ENCODE data around the gene ADAD1.

Gene ADAD1

GRCh38 chr4:122384245-122384644, 5.4 kb downstream of the ADAD1 start:
- Histone ChIP-seq H3K4me1 (ENCODE audit: insufficient read depth, insufficient read length) (no peaks in the 10 kb centered on the region), H3K36me3 (ENCODE audit: insufficient read depth, insufficient read length, low read length) (no peaks in the 10 kb centered on the region), H3K9ac (ENCODE audit: insufficient read length, low read depth) (no peak overlapping the region), H3K4me3 (ENCODE audit: insufficient read length, low read depth) (no peak overlapping the region), H3K9me3 (ENCODE audit: insufficient read depth, low read length) (no peaks in the 10 kb centered on the region), H3K27me3 (ENCODE audit: insufficient read depth, insufficient read length) (no peaks in the 10 kb centered on the region)
- TF ChIP-seq YY1 (IDR thresholded peaks at IDR 0.05; ENCODE audit: insufficient read depth, insufficient read length) = no peak
- TF ChIP-seq SUZ12 (IDR thresholded peaks at IDR 0.05; ENCODE audit: extremely low read depth, insufficient read depth, insufficient read length) = no peak
- TF ChIP-seq ZNF274 (IDR thresholded peaks at IDR 0.05; ENCODE audit: low read depth, low read length) = no peak
- DNase-seq (ENCODE audit: low read depth, low spot score) = no peak

DNA sequence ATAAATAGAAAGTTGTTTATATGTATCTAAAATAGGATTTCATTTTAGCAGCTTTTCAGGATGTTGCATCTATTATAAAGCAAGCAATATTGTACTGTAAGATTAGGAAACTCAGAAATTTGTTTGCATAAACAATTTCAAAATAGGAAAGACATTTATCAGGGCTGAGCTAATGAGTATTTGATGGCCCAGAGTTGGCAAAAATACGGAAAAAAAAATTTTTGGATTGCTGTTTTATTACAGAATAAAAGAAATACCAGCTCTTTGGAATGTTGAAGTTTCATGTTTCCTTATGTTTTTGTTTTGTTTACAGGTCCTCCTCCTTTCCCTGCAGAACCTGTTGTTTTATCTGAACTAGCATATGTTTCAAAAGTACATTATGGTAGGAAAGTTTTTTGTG, 14.5 kb downstream of the ADAD1 start:
- H3K36me3 ChIP-seq (ENCODE audit: insufficient read depth, insufficient read length, low read length) = no peaks in the 10 kb centered on the region
- TF ChIP-seq SUZ12 (IDR thresholded peaks at IDR 0.05; ENCODE audit: extremely low read depth, insufficient read depth, insufficient read length) = no peak
- no peak for TF ChIP-seq ZNF274 (IDR thresholded peaks at IDR 0.05; ENCODE audit: low read depth, low read length)
- TF ChIP-seq YY1 (IDR thresholded peaks at IDR 0.05; ENCODE audit: insufficient read depth, insufficient read length) = no peak
- no peak for DNase-seq (ENCODE audit: low read depth, low spot score)
- H3K4me3 ChIP-seq (ENCODE audit: insufficient read length, low read depth) = no peak overlapping the region
- H3K27me3 ChIP-seq (ENCODE audit: insufficient read depth, insufficient read length) = no peaks in the 10 kb centered on the region
- H3K9ac ChIP-seq (ENCODE audit: insufficient read length, low read depth) = no peak overlapping the region
- H3K4me1 ChIP-seq (ENCODE audit: insufficient read depth, insufficient read length) = no peaks in the 10 kb centered on the region
- H3K9me3 ChIP-seq (ENCODE audit: insufficient read depth, low read length) = no peaks in the 10 kb centered on the region

- no peak for DNase-seq (ENCODE audit: low read depth, low spot score)
- Histone ChIP-seq H3K4me1 (ENCODE audit: insufficient read depth, insufficient read length) (no peaks in the 10 kb centered on the region), H3K27me3 (ENCODE audit: insufficient read depth, insufficient read length) (no peaks in the 10 kb centered on the region), H3K4me3 (ENCODE audit: insufficient read length, low read depth) (no peak overlapping the region), H3K36me3 (ENCODE audit: insufficient read depth, insufficient read length, low read length) (no peaks in the 10 kb centered on the region), H3K9me3 (ENCODE audit: insufficient read depth, low read length) (no peaks in the 10 kb centered on the region), H3K9ac (ENCODE audit: insufficient read length, low read depth) (no peak overlapping the region)
- no peak for TF ChIP-seq ZNF274 (IDR thresholded peaks at IDR 0.05; ENCODE audit: low read depth, low read length)
- no peak for TF ChIP-seq YY1 (IDR thresholded peaks at IDR 0.05; ENCODE audit: insufficient read depth, insufficient read length)
- no peak for TF ChIP-seq SUZ12 (IDR thresholded peaks at IDR 0.05; ENCODE audit: extremely low read depth, insufficient read depth, insufficient read length)
Measured at GRCh38 chr4:122403861-122404260, 25.1 kb downstream of the ADAD1 start.

DNA sequence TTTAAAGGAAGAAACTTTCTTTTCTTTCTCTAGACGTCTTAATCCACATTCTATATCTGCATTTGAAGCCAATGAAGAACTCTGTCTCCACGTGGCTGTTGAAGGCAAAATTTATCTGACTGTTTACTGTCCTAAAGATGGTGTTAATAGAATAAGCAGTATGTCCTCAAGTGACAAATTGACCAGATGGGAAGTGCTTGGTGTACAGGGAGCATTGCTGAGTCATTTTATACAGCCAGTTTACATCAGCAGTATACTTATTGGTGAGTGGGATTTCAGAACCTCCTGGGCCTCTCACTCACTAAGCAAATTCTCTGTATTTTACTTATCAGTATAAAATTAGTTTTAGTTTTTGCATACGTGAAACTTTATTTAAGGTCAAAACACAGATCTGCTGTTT, 33.7 kb downstream of the ADAD1 start:
- no peaks in the 10 kb centered on the region for H3K36me3 ChIP-seq (ENCODE audit: insufficient read depth, insufficient read length, low read length)
- no peak for TF ChIP-seq SUZ12 (IDR thresholded peaks at IDR 0.05; ENCODE audit: extremely low read depth, insufficient read depth, insufficient read length)
- no peak for TF ChIP-seq ZNF274 (IDR thresholded peaks at IDR 0.05; ENCODE audit: low read depth, low read length)
- TF ChIP-seq YY1 (IDR thresholded peaks at IDR 0.05; ENCODE audit: insufficient read depth, insufficient read length) = no peak
- no peaks in the 10 kb centered on the region for H3K9me3 ChIP-seq (ENCODE audit: insufficient read depth, low read length)
- DNase-seq (ENCODE audit: low read depth, low spot score) = no peak
- H3K27me3 ChIP-seq (ENCODE audit: insufficient read depth, insufficient read length) = no peaks in the 10 kb centered on the region
- H3K4me1 ChIP-seq (ENCODE audit: insufficient read depth, insufficient read length) = no peaks in the 10 kb centered on the region
- H3K4me3 ChIP-seq (ENCODE audit: insufficient read length, low read depth) = no peak overlapping the region
- no peak overlapping the region for H3K9ac ChIP-seq (ENCODE audit: insufficient read length, low read depth)

- H3K27me3 ChIP-seq (ENCODE audit: insufficient read depth, insufficient read length) = no peaks in the 10 kb centered on the region
- H3K9ac ChIP-seq (ENCODE audit: insufficient read length, low read depth) = no peak overlapping the region
- H3K9me3 ChIP-seq (ENCODE audit: insufficient read depth, low read length) = no peaks in the 10 kb centered on the region
- H3K4me1 ChIP-seq (ENCODE audit: insufficient read depth, insufficient read length) = no peaks in the 10 kb centered on the region
- no peak for TF ChIP-seq SUZ12 (IDR thresholded peaks at IDR 0.05; ENCODE audit: extremely low read depth, insufficient read depth, insufficient read length)
- TF ChIP-seq YY1 (IDR thresholded peaks at IDR 0.05; ENCODE audit: insufficient read depth, insufficient read length) = no peak
- no peak for TF ChIP-seq ZNF274 (IDR thresholded peaks at IDR 0.05; ENCODE audit: low read depth, low read length)
- no peak for DNase-seq (ENCODE audit: low read depth, low spot score)
- H3K4me3 ChIP-seq (ENCODE audit: insufficient read length, low read depth) = no peak overlapping the region
- no peaks in the 10 kb centered on the region for H3K36me3 ChIP-seq (ENCODE audit: insufficient read depth, insufficient read length, low read length)
Measured at GRCh38 chr4:122423246-122423645, 44.4 kb downstream of the ADAD1 start.

DNA sequence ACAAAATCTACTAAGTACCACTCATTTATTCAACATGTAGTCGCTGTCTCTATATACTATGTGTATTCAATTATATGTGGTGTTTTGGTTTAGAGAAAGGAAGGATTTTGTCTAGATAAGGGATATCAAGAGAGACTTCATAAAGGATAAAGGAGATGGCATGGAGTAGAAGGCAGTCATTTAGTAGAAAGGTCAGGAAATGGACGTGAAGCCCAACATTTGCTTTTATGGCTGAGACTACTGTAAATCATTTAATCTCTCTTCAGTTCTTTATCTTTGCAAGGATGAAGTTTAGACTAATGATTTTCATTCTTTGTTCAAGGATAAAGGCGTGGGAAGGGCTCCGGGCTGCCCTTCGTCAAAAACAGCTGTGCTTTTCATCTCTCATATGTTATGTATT, 52.5 kb downstream of the ADAD1 start:
- Histone ChIP-seq H3K9ac (ENCODE audit: insufficient read length, low read depth) (no peak overlapping the region), H3K4me1 (ENCODE audit: insufficient read depth, insufficient read length) (no peaks in the 10 kb centered on the region), H3K36me3 (ENCODE audit: insufficient read depth, insufficient read length, low read length) (no peaks in the 10 kb centered on the region), H3K4me3 (ENCODE audit: insufficient read length, low read depth) (no peak overlapping the region), H3K27me3 (ENCODE audit: insufficient read depth, insufficient read length) (no peaks in the 10 kb centered on the region), H3K9me3 (ENCODE audit: insufficient read depth, low read length) (no peaks in the 10 kb centered on the region)
- TF ChIP-seq SUZ12 (IDR thresholded peaks at IDR 0.05; ENCODE audit: extremely low read depth, insufficient read depth, insufficient read length) (no peak), ZNF274 (IDR thresholded peaks at IDR 0.05; ENCODE audit: low read depth, low read length) (no peak)
- DNase-seq (ENCODE audit: low read depth, low spot score) = no peak

DNA sequence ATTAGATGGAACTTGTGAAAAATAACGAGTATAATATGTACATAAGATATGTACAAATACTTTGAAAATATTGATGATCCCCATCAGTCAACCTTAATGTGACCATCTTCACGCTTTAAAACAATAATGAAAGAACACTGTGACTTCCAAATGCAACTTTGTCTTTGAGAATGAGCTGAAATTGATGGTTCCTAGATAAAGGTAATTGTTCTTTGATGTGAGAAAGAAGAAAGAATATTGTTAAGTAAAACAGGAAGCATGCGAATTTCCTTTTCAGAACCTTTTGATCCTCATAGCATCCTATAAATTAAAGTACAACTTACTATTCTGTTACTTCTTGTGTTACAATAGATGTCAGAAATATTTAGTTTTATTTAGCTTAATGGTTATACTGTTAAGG, 55.5 kb downstream of the ADAD1 start:
- H3K4me3 ChIP-seq (ENCODE audit: insufficient read length, low read depth) = no peak overlapping the region
- TF ChIP-seq YY1 (IDR thresholded peaks at IDR 0.05; ENCODE audit: insufficient read depth, insufficient read length) = no peak
- no peak for TF ChIP-seq SUZ12 (IDR thresholded peaks at IDR 0.05; ENCODE audit: extremely low read depth, insufficient read depth, insufficient read length)
- TF ChIP-seq ZNF274 (IDR thresholded peaks at IDR 0.05; ENCODE audit: low read depth, low read length) = no peak
- no peaks in the 10 kb centered on the region for H3K9me3 ChIP-seq (ENCODE audit: insufficient read depth, low read length)
- DNase-seq (ENCODE audit: low read depth, low spot score) = no peak
- no peaks in the 10 kb centered on the region for H3K27me3 ChIP-seq (ENCODE audit: insufficient read depth, insufficient read length)
- no peaks in the 10 kb centered on the region for H3K36me3 ChIP-seq (ENCODE audit: insufficient read depth, insufficient read length, low read length)
- H3K4me1 ChIP-seq (ENCODE audit: insufficient read depth, insufficient read length) = no peaks in the 10 kb centered on the region
- H3K9ac ChIP-seq (ENCODE audit: insufficient read length, low read depth) = no peak overlapping the region

- DNase-seq (ENCODE audit: low read depth, low spot score) = peak; percentile 42
- H3K36me3 ChIP-seq (ENCODE audit: insufficient read depth, insufficient read length, low read length) = no peaks in the 10 kb centered on the region
- TF ChIP-seq YY1 (IDR thresholded peaks at IDR 0.05; ENCODE audit: insufficient read depth, insufficient read length) (no peak), SUZ12 (IDR thresholded peaks at IDR 0.05; ENCODE audit: extremely low read depth, insufficient read depth, insufficient read length) (no peak), ZNF274 (IDR thresholded peaks at IDR 0.05; ENCODE audit: low read depth, low read length) (no peak)
- no peaks in the 10 kb centered on the region for H3K27me3 ChIP-seq (ENCODE audit: insufficient read depth, insufficient read length)
- no peaks in the 10 kb centered on the region for H3K9me3 ChIP-seq (ENCODE audit: insufficient read depth, low read length)
- no peak overlapping the region for H3K4me3 ChIP-seq (ENCODE audit: insufficient read length, low read depth)
- no peak overlapping the region for H3K9ac ChIP-seq (ENCODE audit: insufficient read length, low read depth)
- H3K4me1 ChIP-seq (ENCODE audit: insufficient read depth, insufficient read length) = no peaks in the 10 kb centered on the region
Measured at GRCh38 chr4:122450847-122451246, 72.0 kb downstream of the ADAD1 start.

All from NT2/D1 (cell line).